ENCODE measurements around the gene PRR9.

Gene PRR9

DNA sequence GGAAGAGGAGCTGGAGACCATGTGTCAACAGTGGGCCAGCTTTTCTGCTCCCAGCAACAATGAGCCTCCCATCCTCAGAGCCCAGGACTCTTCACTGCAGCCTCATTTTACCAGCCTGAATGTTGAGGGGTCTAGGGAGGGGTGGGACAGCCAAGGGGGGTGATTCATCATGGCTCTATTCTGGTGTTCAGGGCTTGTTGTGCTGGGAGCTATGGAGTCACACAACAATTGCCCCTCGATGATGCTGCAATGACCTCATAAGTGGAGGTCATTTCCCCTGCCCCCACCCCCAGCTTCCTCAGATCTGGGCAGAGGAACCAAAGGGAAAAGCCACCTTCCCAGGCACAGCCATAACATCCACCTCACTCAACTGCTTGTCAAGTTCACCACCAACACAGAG is 14.3 kb upstream of the PRR9 start, which contains the start of gene LELP1:
Gene LELP1, plus strand, starts transcription at position 301 of the 400 bp plus-strand sequence. CDS start 1,278 bp downstream, outside the sequence.
- H3K4me1 ChIP-seq (ENCODE audit: insufficient read depth, poor library complexity, severe bottlenecking): no peaks in the 10 kb centered on the region
- no peak within 1 kb of the TSS for H3K4me3 ChIP-seq (ENCODE audit: severe bottlenecking)
- H3K9me3 ChIP-seq (ENCODE audit: severe bottlenecking): no peaks in the 10 kb centered on the region
- no peaks in the 10 kb centered on the region for H3K27me3 ChIP-seq (ENCODE audit: insufficient read depth, poor library complexity, severe bottlenecking)
- no peak within 1 kb of the TSS for H3K27ac ChIP-seq (ENCODE audit: poor library complexity, severe bottlenecking)
- TF ChIP-seq CTCF (IDR thresholded peaks at IDR 0.05; ENCODE audit: poor library complexity, severe bottlenecking): no peak
- DNase-seq (ENCODE audit: low spot score): no peak
- no peak for ATAC-seq (ENCODE audit: low read depth)
- H3K36me3 ChIP-seq (ENCODE audit: low read depth): no peaks in the 10 kb centered on the region

DNA sequence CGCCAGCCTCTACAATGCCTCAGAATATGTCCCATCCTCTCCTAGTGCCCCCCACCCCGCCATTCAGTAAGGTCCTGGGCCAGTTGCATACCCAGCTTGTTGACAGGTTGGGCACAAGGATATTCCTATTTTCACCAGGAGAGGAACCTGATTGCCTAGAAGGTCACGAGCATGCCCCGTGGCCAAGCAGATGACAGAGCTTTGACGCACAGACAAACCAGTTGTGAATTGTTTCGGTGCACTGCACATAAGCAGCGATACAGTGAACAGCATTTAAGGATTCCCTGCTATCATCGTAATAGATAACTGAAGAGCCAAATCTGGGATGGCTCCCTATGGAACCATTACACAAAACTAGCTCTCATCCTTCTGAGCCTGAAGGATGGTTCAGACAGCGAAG is 10.8 kb upstream of the PRR9 start:
- no peak for TF ChIP-seq CTCF (IDR thresholded peaks at IDR 0.05; ENCODE audit: poor library complexity, severe bottlenecking)
- no peaks in the 10 kb centered on the region for H3K9me3 ChIP-seq (ENCODE audit: severe bottlenecking)
- H3K36me3 ChIP-seq (ENCODE audit: low read depth): no peaks in the 10 kb centered on the region
- H3K4me3 ChIP-seq (ENCODE audit: severe bottlenecking): no peak overlapping the region
- H3K27me3 ChIP-seq (ENCODE audit: insufficient read depth, poor library complexity, severe bottlenecking): no peaks in the 10 kb centered on the region
- no peak overlapping the region for H3K27ac ChIP-seq (ENCODE audit: poor library complexity, severe bottlenecking)
- ATAC-seq (ENCODE audit: low read depth) (no peak), DNase-seq (ENCODE audit: low spot score) (no peak)
- no peaks in the 10 kb centered on the region for H3K4me1 ChIP-seq (ENCODE audit: insufficient read depth, poor library complexity, severe bottlenecking)

DNA sequence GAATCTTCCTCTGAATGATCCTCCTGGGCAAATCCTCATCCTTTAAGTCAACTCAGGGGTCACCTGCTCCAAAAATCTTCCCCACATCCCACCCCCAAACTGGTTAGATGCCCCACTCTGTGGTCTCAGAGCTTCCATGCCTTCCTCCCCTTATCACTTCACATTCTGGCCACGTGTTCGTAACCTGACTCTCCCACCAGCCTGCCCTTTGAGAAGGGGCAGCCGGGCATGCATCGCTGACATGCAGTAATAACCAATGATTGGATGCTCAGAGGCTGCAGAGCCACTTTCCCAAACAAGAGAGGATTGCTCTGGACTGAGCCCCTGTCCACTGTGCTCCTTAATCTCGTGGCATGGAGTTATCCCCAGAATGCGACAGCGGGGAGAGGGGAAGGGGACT is 7.2 kb upstream of the PRR9 start:
- DNase-seq (ENCODE audit: low spot score) (no peak), ATAC-seq (ENCODE audit: low read depth) (no peak)
- no peaks in the 10 kb centered on the region for H3K9me3 ChIP-seq (ENCODE audit: severe bottlenecking)
- H3K27me3 ChIP-seq (ENCODE audit: insufficient read depth, poor library complexity, severe bottlenecking): no peaks in the 10 kb centered on the region
- H3K4me3 ChIP-seq (ENCODE audit: severe bottlenecking): no peak overlapping the region
- TF ChIP-seq CTCF (IDR thresholded peaks at IDR 0.05; ENCODE audit: poor library complexity, severe bottlenecking): no peak
- H3K36me3 ChIP-seq (ENCODE audit: low read depth): no peaks in the 10 kb centered on the region
- H3K4me1 ChIP-seq (ENCODE audit: insufficient read depth, poor library complexity, severe bottlenecking): no peaks in the 10 kb centered on the region
- no peak overlapping the region for H3K27ac ChIP-seq (ENCODE audit: poor library complexity, severe bottlenecking)

GRCh38 chr1:153212201-153212600 is 5.2 kb upstream of the PRR9 start:
- DNase-seq (ENCODE audit: low spot score) (no peak), ATAC-seq (ENCODE audit: low read depth) (no peak)
- H3K4me1 ChIP-seq (ENCODE audit: insufficient read depth, poor library complexity, severe bottlenecking): no peaks in the 10 kb centered on the region
- no peak overlapping the region for H3K4me3 ChIP-seq (ENCODE audit: severe bottlenecking)
- no peak for TF ChIP-seq CTCF (IDR thresholded peaks at IDR 0.05; ENCODE audit: poor library complexity, severe bottlenecking)
- H3K36me3 ChIP-seq (ENCODE audit: low read depth): no peaks in the 10 kb centered on the region
- no peaks in the 10 kb centered on the region for H3K27me3 ChIP-seq (ENCODE audit: insufficient read depth, poor library complexity, severe bottlenecking)
- H3K9me3 ChIP-seq (ENCODE audit: severe bottlenecking): no peaks in the 10 kb centered on the region
- H3K27ac ChIP-seq (ENCODE audit: poor library complexity, severe bottlenecking): no peak overlapping the region

DNA sequence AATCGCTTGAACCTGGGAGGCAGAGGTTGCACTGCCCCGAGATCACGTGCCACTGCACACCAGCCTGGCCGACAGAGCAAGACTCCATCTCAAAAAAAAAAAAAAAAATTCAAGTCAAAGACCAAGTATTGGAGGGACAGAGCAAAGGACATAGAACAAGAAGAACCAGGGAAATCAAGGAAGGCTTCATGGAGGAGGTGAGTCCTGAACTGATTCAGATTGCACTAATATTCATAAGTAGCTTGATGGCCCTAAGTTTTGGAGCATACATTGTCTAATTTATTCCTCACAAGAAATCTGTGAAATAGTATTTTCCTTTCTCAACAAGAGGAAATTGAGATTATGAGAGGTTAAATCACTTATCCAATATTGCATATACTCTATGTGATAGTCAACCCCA is 3.9 kb upstream of the PRR9 start:
- Histone ChIP-seq H3K27me3 (ENCODE audit: insufficient read depth, poor library complexity, severe bottlenecking) (no peaks in the 10 kb centered on the region), H3K36me3 (ENCODE audit: low read depth) (no peaks in the 10 kb centered on the region), H3K4me3 (ENCODE audit: severe bottlenecking) (no peak overlapping the region), H3K9me3 (ENCODE audit: severe bottlenecking) (no peaks in the 10 kb centered on the region), H3K27ac (ENCODE audit: poor library complexity, severe bottlenecking) (no peak overlapping the region), H3K4me1 (ENCODE audit: insufficient read depth, poor library complexity, severe bottlenecking) (no peaks in the 10 kb centered on the region)
- ATAC-seq (ENCODE audit: low read depth): no peak
- TF ChIP-seq CTCF (IDR thresholded peaks at IDR 0.05; ENCODE audit: poor library complexity, severe bottlenecking): no peak
- no peak for DNase-seq (ENCODE audit: low spot score)

Measured in RWPE2 (cell line).